IPS DF 4.7 (cell line): ENCODE measurements around the gene PSMG3.

ENCODE experiments used
- DNase-seq: peaks from one replicate; pipeline ENCODE4 v3.0.0-alpha.2; 2013; ENCODE audit warnings: low spot score; ENCODE audit errors: extremely low read depth

PSMG3 gene

GRCh38 chr7:1580422-1581030, 10.7 kb upstream of the PSMG3 start:
- no peak for DNase-seq

- DNase-seq: no peak
Observed at GRCh38 chr7:1579481-1580421, 9.9 kb upstream of the PSMG3 start.

GRCh38 chr7:1578513-1578912, 8.7 kb upstream of the PSMG3 start:
- no peak for DNase-seq

GRCh38 chr7:1576521-1577253, 6.9 kb upstream of the PSMG3 start:
- DNase-seq: peak; percentile 95

- no peak for DNase-seq
Observed at GRCh38 chr7:1575809-1576208, 6.0 kb upstream of the PSMG3 start.

GRCh38 chr7:1572111-1572822, 2.4 kb upstream of the PSMG3 start:
- no peak for DNase-seq

- DNase-seq: no peak
Observed at GRCh38 chr7:1569440-1569832, 396 bp downstream of the PSMG3 start.

- DNase-seq: no peak
Observed at GRCh38 chr7:1569016-1569415, 816 bp downstream of the PSMG3 start.

GRCh38 chr7:1567896-1568510, 1.8 kb downstream of the PSMG3 start:
- DNase-seq: no peak

GRCh38 chr7:1567049-1567771, 2.6 kb downstream of the PSMG3 start:
- DNase-seq: no peak

- no peak for DNase-seq
Observed at GRCh38 chr7:1566687-1567048, 3.2 kb downstream of the PSMG3 start.

GRCh38 chr7:1564603-1565022, 5.2 kb downstream of the PSMG3 start:
- no peak for DNase-seq

GRCh38 chr7:1563981-1564602, 5.7 kb downstream of the PSMG3 start:
- DNase-seq: no peak

GRCh38 chr7:1562597-1563051, 7.2 kb downstream of the PSMG3 start:
- no peak for DNase-seq

GRCh38 chr7:1562116-1562515, 7.7 kb downstream of the PSMG3 start:
- DNase-seq: no peak

- no peak for DNase-seq
Observed at GRCh38 chr7:1561036-1561940, 8.5 kb downstream of the PSMG3 start.

GRCh38 chr7:1560620-1561031, 9.2 kb downstream of the PSMG3 start:
- no peak for DNase-seq

- DNase-seq: no peak
Observed at GRCh38 chr7:1559626-1560590, 9.9 kb downstream of the PSMG3 start.
